SH-SY5Y (cell line): ENCODE data around the gene PPARG.

Experiments
- GATA2 ChIP-seq: IDR thresholded peaks from 2 replicates; pipeline ENCODE4 v1.6.1; 2011; ENCODE audit warnings: mild to moderate bottlenecking, low read depth, low read length
- GATA3 ChIP-seq: IDR thresholded peaks from 2 replicates; pipeline ENCODE4 v1.6.1; 2011; ENCODE audit warnings: low read depth, mild to moderate bottlenecking, low read length, moderate library complexity

DNA sequence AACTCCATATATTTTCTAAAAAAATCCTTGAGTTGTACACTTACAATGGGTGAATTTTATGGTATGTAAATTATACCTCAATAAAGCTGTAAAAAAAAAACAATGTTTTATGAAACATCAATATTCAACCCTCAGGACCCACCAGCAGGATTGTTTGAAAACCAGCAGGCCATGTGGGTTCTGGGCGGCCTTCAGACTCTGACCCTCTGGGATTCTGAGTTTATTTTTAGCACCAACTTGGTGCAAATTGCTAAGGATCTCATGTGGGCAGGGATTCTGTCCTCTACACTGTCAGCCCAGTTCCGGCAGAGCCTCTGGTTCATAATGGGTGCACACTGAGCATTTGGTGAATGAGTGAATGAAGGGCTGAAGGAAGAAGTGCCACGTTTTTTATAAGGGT lies 171.3 kb downstream of the PPARG start:
- no peak for TF ChIP-seq GATA2
- TF ChIP-seq GATA3 = no peak
